SKM-1 treated with dmso at 0.1 percent for 144 hours (cell line): ENCODE data around the gene NFIX.

ENCODE experiments used
- DNase-seq: peaks from one replicate; lab custom pipeline; 2025; ENCODE audit not compliant: unreplicated experiment; lab: John Stamatoyannopoulos, UW

Gene NFIX

GRCh38 chr19:13018035-13018914, 23.0 kb downstream of the NFIX start:
- DNase-seq, result no peak

DNA sequence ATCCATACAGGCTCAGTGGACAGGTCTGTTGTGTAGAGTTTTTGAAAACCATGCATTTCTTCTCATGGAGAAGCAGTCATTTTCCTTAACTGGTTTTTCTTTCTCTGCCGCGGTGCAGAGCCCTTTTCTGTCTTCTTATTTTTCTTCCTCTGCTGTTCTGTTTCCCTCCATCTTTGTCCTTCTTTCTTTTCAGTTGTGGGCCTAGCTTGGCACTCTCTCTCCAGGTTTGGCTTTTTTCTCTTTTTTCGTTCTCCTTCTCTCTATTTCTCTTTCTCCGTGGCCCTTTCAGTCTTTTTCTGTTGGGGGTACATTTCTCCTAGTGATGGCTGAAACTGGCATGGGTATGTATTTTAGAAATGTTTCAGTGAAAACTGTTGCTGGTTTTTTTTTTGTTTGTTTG, 24.1 kb downstream of the NFIX start:
- no peak for DNase-seq

DNA sequence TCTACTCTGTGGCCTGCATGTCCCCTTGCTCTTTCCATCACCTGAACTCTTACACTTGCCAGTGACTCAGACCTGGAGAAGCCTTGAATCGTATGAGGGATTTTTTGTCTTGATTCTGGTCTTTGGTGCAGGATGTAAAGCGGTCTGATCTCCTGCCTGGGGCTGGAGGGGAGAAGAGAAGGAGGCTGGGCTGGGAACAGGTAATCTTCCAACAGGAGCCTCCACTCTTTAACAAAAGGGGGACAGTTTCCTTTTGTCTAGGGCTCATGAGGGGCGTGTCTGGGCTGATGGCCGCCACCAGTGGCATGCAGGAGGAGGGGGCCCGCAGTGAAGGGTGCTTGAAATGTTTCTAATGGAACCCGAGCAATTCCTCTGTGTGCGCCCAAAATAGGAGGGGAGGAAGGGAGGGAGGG, 24.7 kb downstream of the NFIX start:
- no peak for DNase-seq

DNA sequence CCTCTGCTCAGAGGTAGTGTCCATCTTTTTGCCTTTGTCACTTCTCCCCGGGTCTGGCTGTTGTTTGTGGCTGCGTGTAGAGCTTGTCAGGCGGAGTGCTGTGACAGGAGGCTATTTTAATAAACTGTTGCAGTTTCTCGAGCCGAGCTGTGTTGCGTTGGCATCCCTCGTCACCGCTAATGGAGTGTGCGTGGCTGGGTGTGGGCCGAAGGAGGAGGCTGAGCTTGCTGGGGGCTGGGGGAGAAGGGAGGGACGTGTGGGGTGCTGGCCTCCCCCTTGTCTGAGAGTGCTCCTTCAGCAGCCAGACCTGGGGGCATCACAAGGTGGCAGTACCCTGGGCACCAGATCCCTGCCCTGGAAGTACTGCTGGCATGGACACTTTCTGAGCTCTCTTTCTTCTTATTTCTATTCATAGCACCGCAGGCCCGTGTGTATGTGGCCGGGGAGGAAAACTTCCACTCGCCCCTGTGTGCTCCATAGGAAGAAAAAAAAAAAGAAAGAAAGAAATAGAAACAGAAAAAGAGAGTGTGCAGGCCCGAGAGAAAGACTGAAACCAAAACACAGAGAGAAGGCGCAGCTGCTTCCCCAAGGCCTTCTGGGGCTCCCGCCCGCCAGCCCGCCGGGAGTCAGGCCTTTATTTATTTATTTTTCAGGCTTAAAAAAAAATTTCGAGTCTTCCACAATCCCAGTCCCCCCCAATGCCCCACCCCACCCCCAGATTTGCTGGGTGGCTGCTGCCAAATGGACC, 27.0 kb downstream of the NFIX start:
- no peak for DNase-seq

GRCh38 chr19:13022859-13023636, 27.8 kb downstream of the NFIX start:
- no peak for DNase-seq

GRCh38 chr19:13023656-13024055, 28.4 kb downstream of the NFIX start:
- DNase-seq, result no peak

DNA sequence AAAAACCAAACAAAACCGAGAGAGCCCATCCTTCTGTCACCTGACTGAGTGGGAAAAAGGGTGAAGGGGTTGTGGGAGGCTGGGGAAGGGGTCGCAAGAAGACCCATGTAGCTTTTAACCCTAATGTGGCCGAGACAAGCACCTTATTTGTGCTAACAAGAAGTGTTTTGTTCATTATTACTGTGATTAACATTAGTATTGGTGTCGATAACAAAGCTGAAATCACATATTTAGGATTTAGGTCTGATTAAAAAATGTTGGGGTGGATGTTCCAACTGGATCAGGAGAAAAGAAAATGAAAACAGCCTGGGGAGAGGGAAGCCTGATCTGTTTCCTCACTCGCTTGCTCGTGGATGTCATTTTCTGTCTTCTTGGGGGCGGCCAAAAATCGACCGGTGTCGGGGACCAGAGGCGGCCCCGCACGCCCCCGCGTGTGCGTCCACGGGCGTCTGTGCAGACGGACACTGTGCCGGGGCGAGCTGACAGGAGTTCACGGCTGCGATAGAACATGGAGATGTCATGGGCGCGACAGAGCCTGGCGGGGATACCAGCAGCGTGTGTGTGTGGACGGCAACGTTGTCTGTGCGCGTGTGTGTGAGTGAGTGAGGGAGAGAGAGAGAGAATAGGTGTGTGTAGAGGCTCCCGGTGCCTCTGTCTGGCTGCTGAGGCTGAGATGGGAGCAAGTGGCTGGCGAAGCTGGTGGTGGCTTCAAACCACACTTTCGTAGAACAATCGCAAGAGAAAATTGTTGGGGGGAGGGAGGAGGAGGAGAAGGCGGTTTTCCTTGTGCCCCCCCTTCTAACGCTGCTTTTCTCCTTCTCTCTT, 29.1 kb downstream of the NFIX start:
- DNase-seq, result no peak

DNA sequence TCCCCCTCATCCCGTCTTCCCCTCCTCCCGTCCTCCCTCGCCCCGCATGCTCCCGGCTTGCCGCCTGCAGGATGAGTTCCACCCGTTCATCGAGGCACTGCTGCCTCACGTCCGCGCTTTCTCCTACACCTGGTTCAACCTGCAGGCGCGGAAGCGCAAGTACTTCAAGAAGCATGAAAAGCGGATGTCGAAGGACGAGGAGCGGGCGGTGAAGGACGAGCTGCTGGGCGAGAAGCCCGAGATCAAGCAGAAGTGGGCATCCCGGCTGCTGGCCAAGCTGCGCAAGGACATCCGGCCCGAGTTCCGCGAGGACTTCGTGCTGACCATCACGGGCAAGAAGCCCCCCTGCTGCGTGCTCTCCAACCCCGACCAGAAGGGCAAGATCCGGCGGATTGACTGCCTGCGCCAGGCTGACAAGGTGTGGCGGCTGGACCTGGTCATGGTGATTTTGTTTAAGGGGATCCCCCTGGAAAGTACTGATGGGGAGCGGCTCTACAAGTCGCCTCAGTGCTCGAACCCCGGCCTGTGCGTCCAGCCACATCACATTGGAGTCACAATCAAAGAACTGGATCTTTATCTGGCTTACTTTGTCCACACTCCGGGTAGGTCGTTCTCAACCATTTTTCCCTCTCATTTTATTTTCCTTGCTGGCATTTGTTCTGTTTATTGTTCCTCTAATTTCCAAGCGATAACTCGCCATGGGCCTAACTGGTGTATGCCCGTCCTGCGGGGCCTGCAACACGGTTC, 29.8 kb downstream of the NFIX start:
- DNase-seq, result no peak

GRCh38 chr19:13025819-13026456, 30.7 kb downstream of the NFIX start:
- DNase-seq, result no peak

- DNase-seq, result no peak
Measured at GRCh38 chr19:13026462-13027370, 31.4 kb downstream of the NFIX start.

- no peak for DNase-seq
Measured at GRCh38 chr19:13027557-13027956, 32.3 kb downstream of the NFIX start.

DNA sequence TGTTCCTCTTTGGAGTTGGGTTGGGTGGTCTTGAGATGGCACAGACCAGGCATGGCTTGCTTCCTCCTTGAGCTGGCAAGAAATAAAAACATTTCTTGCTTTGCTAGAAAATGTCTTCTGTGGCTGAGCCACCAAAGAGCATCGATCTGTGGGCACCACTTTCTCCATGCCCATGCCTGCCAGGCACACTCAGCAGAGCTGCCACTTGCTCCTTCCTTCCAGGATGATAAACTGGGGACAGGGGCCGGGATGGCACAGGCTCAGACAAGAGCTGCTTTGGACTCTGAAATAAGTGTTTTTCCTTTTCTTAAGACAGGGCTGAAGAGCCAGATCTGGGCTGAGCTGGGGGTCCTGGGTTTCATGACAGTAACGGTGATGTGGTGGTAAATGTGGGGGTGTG, 32.8 kb downstream of the NFIX start:
- DNase-seq, result no peak

DNA sequence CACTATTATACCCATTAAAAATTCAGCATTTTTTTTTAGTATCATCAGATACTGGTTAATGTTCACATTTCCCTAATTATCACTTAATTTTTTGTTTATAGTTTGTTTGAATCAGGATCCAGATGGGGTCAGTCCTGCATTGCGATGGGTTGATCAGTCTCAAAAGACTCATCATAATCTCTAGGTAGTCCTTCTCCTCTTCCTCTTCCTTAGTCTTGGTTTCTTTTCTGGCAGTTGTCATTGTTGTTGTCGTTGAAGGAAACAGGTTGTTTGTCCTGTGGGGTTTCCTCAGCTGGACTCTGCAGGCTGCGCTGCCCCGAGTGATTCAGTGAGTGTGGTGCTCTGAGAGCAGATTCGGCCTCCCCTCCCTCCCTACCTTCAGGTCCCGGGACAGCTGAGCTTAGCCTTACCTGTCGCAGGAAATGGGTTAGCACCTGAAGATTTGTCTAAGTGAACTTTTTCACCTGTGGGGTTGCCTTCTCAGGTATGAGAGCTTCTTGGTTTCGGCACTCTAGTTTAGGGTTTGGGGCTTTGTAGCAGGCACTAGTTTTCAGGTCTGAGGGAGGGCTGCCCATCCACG, 34.1 kb downstream of the NFIX start:
- DNase-seq, result no peak

GRCh38 chr19:13029893-13030292, 34.6 kb downstream of the NFIX start:
- no peak for DNase-seq

DNA sequence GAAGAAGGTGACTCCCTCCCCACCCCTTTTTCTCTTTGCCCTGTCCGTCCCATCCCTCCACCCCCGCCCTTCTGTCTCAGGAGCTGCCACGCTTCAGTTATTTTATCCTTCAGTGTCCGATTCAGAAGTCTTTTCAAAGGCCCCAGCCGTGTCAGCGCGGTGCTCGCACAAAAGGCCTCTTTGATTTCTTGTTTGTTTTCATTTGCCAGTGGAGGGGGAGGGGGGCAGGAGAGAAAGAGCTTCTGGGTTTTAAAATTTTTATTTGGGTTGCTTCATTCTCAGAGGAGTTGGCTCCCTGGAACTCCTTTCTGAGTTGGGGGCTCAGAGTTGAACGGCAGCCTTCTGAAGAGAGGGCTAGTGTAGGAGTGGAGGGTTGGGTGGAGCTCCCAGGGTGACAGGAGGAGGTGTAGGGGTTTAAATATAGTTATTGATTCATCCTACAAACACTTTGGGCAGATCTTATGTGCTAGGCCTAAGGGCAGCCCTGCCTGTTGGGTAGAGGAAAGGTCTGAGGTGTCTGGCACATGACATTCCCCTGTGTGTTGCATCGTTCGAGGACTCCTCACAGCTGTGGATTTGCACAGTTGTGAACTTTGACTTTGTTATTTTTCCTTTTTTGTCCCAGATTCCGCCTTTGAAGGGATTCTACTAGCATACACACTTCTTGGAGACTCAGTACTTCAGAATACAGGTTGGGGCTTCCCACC, 36.8 kb downstream of the NFIX start:
- DNase-seq, result no peak

- DNase-seq, result no peak
Measured at GRCh38 chr19:13032837-13033236, 37.6 kb downstream of the NFIX start.

GRCh38 chr19:13033244-13033643, 38.0 kb downstream of the NFIX start:
- no peak for DNase-seq
